ENCODE results near the gene KCNA3. TPM values are rescaled to one million over a fixed set of nuclear protein-coding genes. Genes with fewer than 3 reads are reported as not detected.

The KCNA3 gene
- total RNA-seq, 1 experiment from 2014 or later: 1.2 TPM

GRCh38 chr1:110650609-110651008 is 24.1 kb downstream of the KCNA3 start:
- ATAC-seq: no peak
- no peak overlapping the region for H3K4me3 Mint-ChIP-seq
- DNase-seq (ENCODE audit: low spot score): no peak
- no peaks in the 10 kb centered on the region for H3K36me3 Mint-ChIP-seq
- POLR2A ChIA-PET: no interaction called here
- peaks cover 5% of the 10 kb centered on the region for H3K4me1 Mint-ChIP-seq
- TF ChIP-seq GTF2I (CRISPR knock-in tag; conservative IDR thresholded peaks at IDR 0.05) (no peak), TP53 (CRISPR knock-in tag; IDR thresholded peaks at IDR 0.05) (no peak), KAT7 (CRISPR knock-in tag; IDR thresholded peaks at IDR 0.05; ENCODE audit: borderline replicate concordance) (no peak), PRRX2 (CRISPR knock-in tag; IDR thresholded peaks at IDR 0.05) (no peak), PREB (CRISPR knock-in tag; IDR thresholded peaks at IDR 0.05; ENCODE audit: borderline replicate concordance) (no peak), ESRRA (CRISPR knock-in tag; IDR thresholded peaks at IDR 0.05; ENCODE audit: borderline replicate concordance) (no peak), FOXP4 (CRISPR knock-in tag; IDR thresholded peaks at IDR 0.05) (no peak), ZNF416 (CRISPR knock-in tag; IDR thresholded peaks at IDR 0.05) (no peak), USF1 (CRISPR knock-in tag; IDR thresholded peaks at IDR 0.05) (no peak), AR (CRISPR knock-in tag; IDR thresholded peaks at IDR 0.05) (no peak), SP1 (CRISPR knock-in tag; conservative IDR thresholded peaks at IDR 0.05) (no peak), AFF4 (CRISPR knock-in tag; IDR thresholded peaks at IDR 0.05; ENCODE audit: borderline replicate concordance) (no peak), CREB1 (CRISPR knock-in tag; IDR thresholded peaks at IDR 0.05) (no peak), ATF3 (CRISPR knock-in tag; conservative IDR thresholded peaks at IDR 0.05) (no peak), ARID4B (CRISPR knock-in tag; IDR thresholded peaks at IDR 0.05; ENCODE audit: borderline replicate concordance) (no peak), ZNF121 (CRISPR knock-in tag; IDR thresholded peaks at IDR 0.05) (no peak), SMAD4 (CRISPR knock-in tag; IDR thresholded peaks at IDR 0.05) (no peak), ZBTB43 (CRISPR knock-in tag; IDR thresholded peaks at IDR 0.05) (no peak), FOXJ3 (CRISPR knock-in tag; IDR thresholded peaks at IDR 0.05; ENCODE audit: borderline replicate concordance) (no peak), NFE2L1 (CRISPR knock-in tag; IDR thresholded peaks at IDR 0.05) (no peak)
- CTCF ChIA-PET: interaction anchor here (1.1 kb wide), 1 partner anchor 31 kb away, joined by 3 read pairs; no protein-coding TSS in a partner anchor
- no peak overlapping the region for H3K27ac Mint-ChIP-seq
- peaks cover 4% of the 10 kb centered on the region; the same call in 1 of the 2 replicates for H3K27me3 Mint-ChIP-seq (ENCODE audit: low read depth)
- no peaks in the 10 kb centered on the region for H3K9me3 Mint-ChIP-seq
